Adrenal gland (tissue), 12 donors: Measurements from ENCODE around the gene MMP15. TPM values are rescaled to one million over a fixed set of nuclear protein-coding genes. Genes with fewer than 3 reads are reported as not detected.
"Not testable (repeated sequence)": the region's sequence is repeated elsewhere in the genome, so short reads cannot be mapped to it uniquely, and the experiment has no call there.

Source experiments
- DNase-seq, 7 donors: peaks; one replicate each; pipeline ENCODE4 v3.0.0-alpha.2; 2019 to 2020
- H3K27ac ChIP-seq, 5 donors: fragments of 200-600 bp; sonication (generic) in 4 of 5; 1 replicate in 3 of 5; 2 replicates in 2 of 5; pipeline versions ENCODE4 v1.5.1 to v1.8.0; 2016 to 2020; ENCODE audit warnings: mild to moderate bottlenecking in 1 of 5
- H3K27me3 ChIP-seq: fragments of 200-600 bp; 2 replicates; pipeline ENCODE4 v1.8.0; 2021
- H3K36me3 ChIP-seq, 2 donors: fragments of 200-600 bp; replicated peaks in 1 of 2; 1 replicate in 1 of 2; 2 replicates in 1 of 2; pipeline versions ENCODE4 v1.5.1 to v1.8.0; 2018 to 2022
- H3K4me1 ChIP-seq, 2 donors: fragments of 200-600 bp; replicated peaks in 1 of 2; 1 replicate in 1 of 2; 2 replicates in 1 of 2; pipeline versions ENCODE4 v1.5.1 to v1.8.0; 2018 to 2021
- H3K4me3 ChIP-seq, 4 donors: fragments of 200-600 bp; sonication (generic) in 3 of 4; one replicate each; pipeline ENCODE4 v1.5.1; 2016 to 2018
- H3K9me3 ChIP-seq, 3 donors: fragments of 200-600 bp; sonication (generic) in 1 of 3; replicated peaks in 1 of 3; 1 replicate in 2 of 3; 2 replicates in 1 of 3; pipeline versions ENCODE4 v1.5.1 to v1.8.0; 2016 to 2021
- CTCF ChIP-seq, 6 experiments: fragments of 450-650 bp in 4 of 6; fragments of 200-600 bp in 2 of 6; sonication (generic) in 1 of 6; IDR thresholded peaks; 1 replicate in 5 of 6; 2 replicates in 1 of 6; pipeline versions ENCODE4 v1.5.1 to v1.8.0; 2016 to 2021; ENCODE audit warnings: antibody characterized with exemption in 6 of 6, mild to moderate bottlenecking in 2 of 6, moderate library complexity in 1 of 6
- POLR2A ChIP-seq, 2 donors: fragments of 450-650 bp; IDR thresholded peaks; one replicate each; pipeline ENCODE4 v1.6.1; 2017; ENCODE audit warnings: antibody characterized with exemption in 2 of 2, mild to moderate bottlenecking in 2 of 2, moderate library complexity in 1 of 2
- WGBS, 4 donors: extraction: QIAGEN DNeasy Blood & Tissue Kit in 2 of 4; methylation state at CpG; one replicate each; pipeline versions ENCODE4 v1.1.5 to v1.1.7; 2013 to 2017; 5-methylcytosine and 5-hydroxymethylcytosine counted together
- intact Hi-C, 2 donors: fragments of 100-400 bp; cut with DNase I; formaldehyde crosslinking; loops; one replicate each; pipeline versions ENCODE4 v1.14.1 to v1.15.0; 2022 to 2023
- polyA plus RNA-seq, 3 donors: library from polyadenylated mRNA; stranded (reverse); fragments of 200-250 nt in 2 of 3; fragments of 350-450 nt in 1 of 3; fragmentation: Illumina TruSeq in 1 of 3; extraction: RNeasy Lipid Tissue Mini Kit (QIAGEN cat#74804) in 1 of 3; gene quantifications; one replicate each; pipeline ENCODE4 v1.2.3, GENCODE V29; 2013 to 2014
- total RNA-seq, 9 donors: library from RNA; depleted of rRNA in 4 of 9; stranded (reverse); fragments of >200 nt in 4 of 9; fragments of 120-200 nt in 1 of 9; fragmentation: NEBNext Ultra II Directional in 1 of 9; extraction: Animal tissue kit (Norgen Biotek cat#: 25700) in 1 of 9; gene quantifications; one replicate each; pipeline versions ENCODE4 v1.1.0 to v1.2.4, GENCODE V29; 2013 to 2023
- donor health status: healthy with polysubstance abuse.
- donor health status: Bipolar disorder and iron deficiency.
- donor health status: DM: yes; HTN: yes; CAD: no.
- donor health status: DM: no; HTN: no; CAD: no.
- donor health status: DM: no; HTN: no; CAD: no.
- donor health status: DM: yes; HTN: yes; CAD: no.

The MMP15 gene
- total and polyA plus RNA-seq, 12 donors, result 2.5 to 11.4 (median 7.2) TPM

GRCh38 chr16:58070585-58070984 is 45.0 kb downstream of the MMP15 start:
- Histone ChIP-seq H3K36me3 (no peaks in the 10 kb centered on the region), H3K27me3 (no peaks in the 10 kb centered on the region), H3K4me1 (no peaks in the 10 kb centered on the region), H3K9me3 (no peaks in the 10 kb centered on the region), H3K4me3 (no peak overlapping the region), H3K27ac (no peak overlapping the region)
- DNase-seq, result no peak
- intact Hi-C loops, result no loop called here
- TF ChIP-seq POLR2A (IDR thresholded peaks at IDR 0.05) (no peak), CTCF (IDR thresholded peaks at IDR 0.05) (no peak)
- WGBS, 4 donors, result 96 to 97% (median 96%) methylated on average over 4 of the region's 4 CpGs

GRCh38 chr16:58072134-58072533 is 46.6 kb downstream of the MMP15 start:
- peaks cover 0 to 11% (median 0%) of the 10 kb centered on the region in 3 donors for H3K9me3 ChIP-seq
- H3K36me3 ChIP-seq, H3K4me3 ChIP-seq, H3K27ac ChIP-seq, H3K27me3 ChIP-seq, DNase-seq, intact Hi-C loops, H3K4me1 ChIP-seq: not testable (repeated sequence)
- WGBS, 4 donors, result 82 to 92% (median 88%) methylated on average over 5 of the region's 5 CpGs

- H3K27me3 ChIP-seq, H3K4me1 ChIP-seq, H3K27ac ChIP-seq, H3K4me3 ChIP-seq, intact Hi-C loops, DNase-seq, H3K36me3 ChIP-seq: not testable (repeated sequence)
- peaks cover 0 to 11% (median 0%) of the 10 kb centered on the region in 3 donors for H3K9me3 ChIP-seq
- WGBS, 4 donors, result 92 to 100% (median 94%) methylated on average over 2 of the region's 2 CpGs
Observed at GRCh38 chr16:58073086-58073485, 47.5 kb downstream of the MMP15 start.

- no peaks in the 10 kb centered on the region for H3K4me1 ChIP-seq
- no peak for DNase-seq
- TF ChIP-seq POLR2A (IDR thresholded peaks at IDR 0.05) (no peak), CTCF (IDR thresholded peaks at IDR 0.05) (no peak)
- intact Hi-C loops, result no loop called here
- WGBS, 4 donors, result 69 to 96% (median 80%) methylated on average over 4 of the region's 4 CpGs
- no peak overlapping the region for H3K4me3 ChIP-seq
- peaks cover 0 to 11% (median 0%) of the 10 kb centered on the region in 3 donors for H3K9me3 ChIP-seq
- H3K27ac ChIP-seq, result no peak overlapping the region
- H3K27me3 ChIP-seq, result no peaks in the 10 kb centered on the region
- H3K36me3 ChIP-seq, result no peaks in the 10 kb centered on the region
Observed at GRCh38 chr16:58074657-58075056, 49.1 kb downstream of the MMP15 start.

GRCh38 chr16:58076514-58076913 is 51.0 kb downstream of the MMP15 start:
- DNase-seq, result no peak
- intact Hi-C loops, result no loop called here
- TF ChIP-seq POLR2A (IDR thresholded peaks at IDR 0.05) (no peak), CTCF (IDR thresholded peaks at IDR 0.05) (no peak)
- no peaks in the 10 kb centered on the region for H3K36me3 ChIP-seq
- 87 to 100% (median 95%) methylated on average over 1 of the region's 1 CpG for WGBS, 4 donors
- no peak overlapping the region for H3K4me3 ChIP-seq
- no peaks in the 10 kb centered on the region for H3K4me1 ChIP-seq
- H3K27ac ChIP-seq, result no peak overlapping the region
- H3K27me3 ChIP-seq, result no peaks in the 10 kb centered on the region
- H3K9me3 ChIP-seq, result peaks cover 0 to 11% (median 0%) of the 10 kb centered on the region in 3 donors
